GM19324 (cell line): ENCODE measurements around the gene MAPK10.
"Not testable (repeated sequence)": the region's sequence is repeated elsewhere in the genome, so short reads cannot be mapped to it uniquely, and the experiment has no call there.

Source experiments
- ATAC-seq: cut with Tn5 transposase; IDR thresholded peaks from one replicate; pipeline ENCODE4 v1.9.1; 2021; ENCODE audit warnings: mild to moderate bottlenecking, moderate library complexity; ENCODE audit not compliant: unreplicated experiment, low FRiP score

MAPK10 gene

GRCh38 chr4:86048426-86048825, 311.4 kb downstream of the MAPK10 start:
- no peak for ATAC-seq

GRCh38 chr4:86044593-86044985, 315.3 kb downstream of the MAPK10 start:
- ATAC-seq = no peak

- ATAC-seq = no peak
Measured at GRCh38 chr4:86043755-86044592, 315.9 kb downstream of the MAPK10 start.

- ATAC-seq = no peak
Measured at GRCh38 chr4:86038037-86038436, 321.8 kb downstream of the MAPK10 start.

GRCh38 chr4:86036736-86037135, 323.1 kb downstream of the MAPK10 start:
- no peak for ATAC-seq

GRCh38 chr4:86035688-86036087, 324.2 kb downstream of the MAPK10 start:
- ATAC-seq = no peak

GRCh38 chr4:86034616-86035015, 325.2 kb downstream of the MAPK10 start:
- no peak for ATAC-seq

GRCh38 chr4:86033171-86033570, 326.7 kb downstream of the MAPK10 start:
- ATAC-seq = no peak

GRCh38 chr4:86032476-86033022, 327.3 kb downstream of the MAPK10 start:
- ATAC-seq = no peak

GRCh38 chr4:86031927-86032326, 327.9 kb downstream of the MAPK10 start:
- no peak for ATAC-seq

GRCh38 chr4:86026720-86027119, 333.1 kb downstream of the MAPK10 start:
- no peak for ATAC-seq

- not testable (repeated sequence) for ATAC-seq
Measured at GRCh38 chr4:86021671-86022070, 338.2 kb downstream of the MAPK10 start.

GRCh38 chr4:86019906-86020305, 339.9 kb downstream of the MAPK10 start:
- no peak for ATAC-seq

GRCh38 chr4:86019362-86019761, 340.5 kb downstream of the MAPK10 start:
- ATAC-seq = no peak

GRCh38 chr4:86015412-86016350, 344.2 kb downstream of the MAPK10 start:
- ATAC-seq = no peak

GRCh38 chr4:86014599-86014998, 345.3 kb downstream of the MAPK10 start:
- ATAC-seq = no peak

GRCh38 chr4:86013621-86014020, 346.2 kb downstream of the MAPK10 start:
- no peak for ATAC-seq

GRCh38 chr4:86011117-86011516, 348.7 kb downstream of the MAPK10 start:
- no peak for ATAC-seq

- no peak for ATAC-seq
Measured at GRCh38 chr4:86007042-86007441, 352.8 kb downstream of the MAPK10 start.

GRCh38 chr4:86006057-86006456, 353.8 kb downstream of the MAPK10 start:
- no peak for ATAC-seq

- no peak for ATAC-seq
Measured at GRCh38 chr4:86004030-86004429, 355.8 kb downstream of the MAPK10 start.
